ENCODE data around the gene CNGA1.
"Not testable (repeated sequence)": the region's sequence is repeated elsewhere in the genome, so short reads cannot be mapped to it uniquely, and the experiment has no call there.

The CNGA1 gene

DNA sequence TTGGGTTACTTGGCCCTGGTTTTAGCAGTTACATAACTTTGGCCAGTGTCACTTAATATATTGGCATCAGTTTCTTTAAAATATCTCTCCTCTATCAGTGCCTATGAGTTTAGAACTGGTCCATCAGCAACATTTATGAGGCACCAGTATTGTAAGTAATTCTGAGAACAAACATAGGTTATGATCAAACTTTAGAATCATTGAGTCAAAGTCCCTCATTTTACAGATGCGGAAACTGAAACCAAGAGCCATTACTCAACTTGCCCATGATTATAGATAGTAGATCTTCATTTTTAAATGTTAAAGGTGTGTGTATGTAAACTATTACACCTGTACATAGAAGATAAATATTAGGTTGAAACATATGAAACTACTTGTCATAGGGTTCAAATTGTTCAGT is 4.6 kb upstream of the CNGA1 start:
- no peak for TF ChIP-seq CTCF (IDR thresholded peaks at IDR 0.05; ENCODE audit: low read depth, low read length, missing control alignments)
- H3K4me3 ChIP-seq (ENCODE audit: low read depth, low read length): no peak overlapping the region
- DNase-seq (ENCODE audit: low read depth): no peak

GRCh38 chr4:48018112-48018511 is 1.6 kb upstream of the CNGA1 start:
- H3K4me3 ChIP-seq (ENCODE audit: low read depth, low read length): no peak overlapping the region
- no peak for DNase-seq (ENCODE audit: low read depth)
- no peak for TF ChIP-seq CTCF (IDR thresholded peaks at IDR 0.05; ENCODE audit: low read depth, low read length, missing control alignments)

DNA sequence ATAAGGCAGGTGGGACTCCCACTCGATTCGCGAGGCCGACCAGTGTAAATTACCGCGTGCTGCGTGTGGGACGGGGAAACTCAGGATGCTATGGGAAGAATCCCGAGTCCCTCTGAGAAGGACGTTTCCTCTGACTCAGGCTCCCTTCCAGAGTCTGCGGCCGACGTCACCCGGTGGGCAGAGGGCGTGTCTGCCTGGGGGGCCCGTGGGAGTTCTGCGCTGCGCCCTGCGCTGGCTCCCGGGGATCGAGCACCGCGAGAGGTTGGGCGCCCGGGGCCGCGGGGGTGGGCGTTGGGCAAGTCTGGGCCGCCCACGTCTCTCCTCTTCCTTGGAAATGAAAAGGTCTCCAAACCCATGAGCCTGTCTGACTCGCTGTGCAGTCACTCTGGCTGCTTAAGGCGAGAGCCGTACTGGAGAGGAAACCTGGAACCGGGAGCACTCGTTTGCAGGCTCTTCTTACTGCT is 659 bp upstream of the CNGA1 start:
- no peak for TF ChIP-seq CTCF (IDR thresholded peaks at IDR 0.05; ENCODE audit: low read depth, low read length, missing control alignments)
- DNase-seq (ENCODE audit: low read depth): no peak
- peak overlapping the region; percentile 69 for H3K4me3 ChIP-seq (ENCODE audit: low read depth, low read length)

GRCh38 chr4:48015678-48016077 is 803 bp downstream of the CNGA1 start:
- no peak for DNase-seq (ENCODE audit: low read depth)
- H3K4me3 ChIP-seq (ENCODE audit: low read depth, low read length): peak overlapping the region; percentile 69; the same call in 1 of the 2 replicates
- TF ChIP-seq CTCF (IDR thresholded peaks at IDR 0.05; ENCODE audit: low read depth, low read length, missing control alignments): no peak

- DNase-seq (ENCODE audit: low read depth): no peak
- no peak for TF ChIP-seq CTCF (IDR thresholded peaks at IDR 0.05; ENCODE audit: low read depth, low read length, missing control alignments)
- no peak overlapping the region for H3K4me3 ChIP-seq (ENCODE audit: low read depth, low read length)
Measured at GRCh38 chr4:48015216-48015615, 1.3 kb downstream of the CNGA1 start.

- TF ChIP-seq CTCF (IDR thresholded peaks at IDR 0.05; ENCODE audit: low read depth, low read length, missing control alignments): no peak
Measured at GRCh38 chr4:48012824-48013223, 3.7 kb downstream of the CNGA1 start.

DNA sequence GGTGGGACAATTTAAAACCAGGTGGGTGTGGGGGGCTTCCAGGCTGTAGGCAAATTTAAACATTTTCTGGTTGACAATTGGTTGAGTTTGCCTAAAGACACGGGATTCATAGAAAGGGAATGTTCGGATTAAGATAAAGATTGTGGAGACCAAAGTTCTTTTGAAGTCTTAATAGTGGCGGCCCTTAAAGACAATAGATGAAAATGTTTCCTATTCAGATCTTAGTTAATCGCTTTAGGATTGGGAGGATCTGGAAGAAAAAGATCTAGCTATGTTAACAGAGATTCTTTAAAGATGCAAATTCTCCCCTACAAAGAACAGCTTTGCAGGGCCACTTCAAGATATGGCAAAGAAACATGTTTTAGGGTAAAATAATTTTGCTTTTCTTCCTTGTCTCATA is 4.8 kb downstream of the CNGA1 start:
- TF ChIP-seq CTCF (IDR thresholded peaks at IDR 0.05; ENCODE audit: low read depth, low read length, missing control alignments): no peak
- H3K4me3 ChIP-seq (ENCODE audit: low read depth, low read length): no peak overlapping the region

More at GRCh38 chr4:48012824-48013223, 3.7 kb downstream of the CNGA1 start:
- H3K4me3 ChIP-seq (ENCODE audit: low read depth, low read length): no peak overlapping the region
- no peak for DNase-seq (ENCODE audit: low read depth)

GRCh38 chr4:48010906-48011305 is 5.6 kb downstream of the CNGA1 start:
- not testable (repeated sequence) for DNase-seq (ENCODE audit: low read depth); H3K4me3 ChIP-seq (ENCODE audit: low read depth, low read length)

More for the DNA sequence above, 4.8 kb downstream of the CNGA1 start:
- DNase-seq (ENCODE audit: low read depth): no peak
